HepG2 (cell line): ENCODE results near the gene ZBTB47. TPM values are rescaled to one million over a fixed set of nuclear protein-coding genes. Genes with fewer than 3 reads are reported as not detected.

Experiments used
- ATAC-seq: fragments of 200-7000 bp; cut with Tn5 transposase; 3 replicates; pipeline ENCODE4 v1.9.1; 2020; ENCODE audit warnings: mild to moderate bottlenecking, moderate library complexity
- BruUV-seq: library from RNA; stranded (reverse); fragments of 400-500 nt; replicated peaks from 2 replicates; lab custom pipeline; 2021; lab: Mats Ljungman, UMichigan
- CTCF ChIA-PET: fragments of 300-600 bp; formaldehyde crosslinking; extraction: SDS; loops from one replicate; lab custom pipeline; 2021; ENCODE audit warnings: low total read pairs, inconsistent platforms, low intra/inter-chr PET ratio; lab: Yijun Ruan, JAX
- POLR2A ChIA-PET: fragments of 350-600 bp; sonication (Branson Sonifier 250); formaldehyde crosslinking; loops from one replicate; lab custom pipeline; 2020; ENCODE audit warnings: antibody characterized with exemption, inconsistent platforms; lab: Yijun Ruan, JAX
- DNase-seq: peaks from one replicate; pipeline ENCODE4 v3.0.0-alpha.2; 2015; ENCODE audit warnings: low spot score
- FAIRE-seq: peaks from 3 replicates; lab custom pipeline; 2011; peaks lifted over from hg19 to GRCh38; lab: Jason Lieb, UNC
- H2AFZ ChIP-seq: one replicate; pipeline ENCODE4 v1.6.1; 2011; ENCODE audit warnings: low read length, inconsistent platforms
- H3K27ac ChIP-seq: fragments of 300-600 bp; 3 replicates; pipeline ENCODE4 v1.8.0; 2011; ENCODE audit warnings: mixed run types, mild to moderate bottlenecking, mixed read lengths, low read length, inconsistent platforms; ENCODE audit not compliant: insufficient read depth; ENCODE audit errors: extremely low read length
- H3K27me3 ChIP-seq, 2 experiments: fragments of 200-600 bp in 1 of 2; 2 replicates in 1 of 2; 3 replicates in 1 of 2; pipeline versions ENCODE4 v1.6.0 to v1.8.0; 2011; ENCODE audit warnings: low read length in 2 of 2, mild to moderate bottlenecking in 2 of 2, moderate library complexity in 2 of 2, inconsistent platforms in 1 of 2; ENCODE audit not compliant: insufficient read depth in 2 of 2, control insufficient read depth in 1 of 2
- H3K36me3 ChIP-seq, 2 experiments: fragments of 200-600 bp in 1 of 2; replicated peaks in 1 of 2; 2 replicates in 1 of 2; 3 replicates in 1 of 2; pipeline versions ENCODE4 v1.5.1 to v1.8.0; 2011; ENCODE audit warnings: low read length in 2 of 2, inconsistent platforms in 1 of 2; ENCODE audit not compliant: insufficient read depth in 2 of 2, control insufficient read depth in 1 of 2
- H3K4me1 ChIP-seq: 2 replicates; pipeline ENCODE4 v1.5.1; 2012; ENCODE audit warnings: low read length, inconsistent platforms; ENCODE audit not compliant: insufficient read depth
- H3K4me2 ChIP-seq: 2 replicates; pipeline ENCODE4 v1.6.0; 2011; ENCODE audit warnings: low read depth, low read length, inconsistent platforms
- H3K4me3 ChIP-seq, 3 experiments: fragments of 200-600 bp in 1 of 3; sonication (generic), shearing (Covaris generic) in 1 of 3; replicated peaks in 1 of 3; 2 replicates each; pipeline ENCODE4 v1.5.1; 2011 to 2016; ENCODE audit warnings: low read length in 3 of 3, inconsistent platforms in 2 of 3, low read depth in 2 of 3, mild to moderate bottlenecking in 2 of 3, control low read depth in 1 of 3, mixed read lengths in 1 of 3; ENCODE audit not compliant: insufficient read depth in 1 of 3
- H3K79me2 ChIP-seq: one replicate; pipeline ENCODE4 v1.6.1; 2011; ENCODE audit warnings: low read length, inconsistent platforms; ENCODE audit not compliant: insufficient read depth
- H3K9ac ChIP-seq: 2 replicates; pipeline ENCODE4 v1.6.0; 2011; ENCODE audit warnings: mild to moderate bottlenecking, low read depth, low read length, inconsistent platforms; ENCODE audit not compliant: insufficient read depth
- H3K9me3 ChIP-seq: 2 replicates; pipeline ENCODE4 v1.5.1; 2012; ENCODE audit warnings: mild to moderate bottlenecking, low read length
- H4K20me1 ChIP-seq: 2 replicates; pipeline ENCODE4 v1.6.0; 2011; ENCODE audit warnings: inconsistent platforms, mild to moderate bottlenecking, low read length, moderate library complexity; ENCODE audit not compliant: insufficient read depth
- ARHGAP35 ChIP-seq: sonication (generic); formaldehyde crosslinking; IDR thresholded peaks from 2 replicates; pipeline ENCODE4 v1.9.0; 2022; ENCODE audit warnings: mild to moderate bottlenecking, inconsistent platforms, moderate library complexity, missing genetic modification reagents, borderline replicate concordance
- ARNT ChIP-seq: fragments of 450-650 bp; IDR thresholded peaks from 2 replicates; pipeline ENCODE4 v1.6.1; 2017
- ARNT2 ChIP-seq: sonication (generic); formaldehyde crosslinking; IDR thresholded peaks from 2 replicates; pipeline ENCODE4 v1.8.0; 2022; ENCODE audit warnings: mild to moderate bottlenecking, low read depth, missing genetic modification reagents, moderate library complexity
- ETS1 ChIP-seq: sonication (generic); formaldehyde crosslinking; IDR thresholded peaks from 2 replicates; pipeline ENCODE4 v1.4.0; 2020; ENCODE audit warnings: missing genetic modification reagents
- GABPB1 ChIP-seq: IDR thresholded peaks from 2 replicates; pipeline ENCODE4 v1.6.1; 2016; ENCODE audit warnings: mild to moderate bottlenecking, missing genetic modification reagents, moderate library complexity, missing compliant biosample characterization
- HDAC6 ChIP-seq: fragments of 200-600 bp; sonication (generic); IDR thresholded peaks from 2 replicates; pipeline ENCODE4 v1.7.0; 2017; ENCODE audit warnings: mild to moderate bottlenecking, antibody characterized with exemption, low read length, low read depth
- MIER2 ChIP-seq: IDR thresholded peaks from 2 replicates; pipeline ENCODE4 v1.6.1; 2016; ENCODE audit warnings: missing biosample characterization, missing genetic modification reagents
- NFIC ChIP-seq: IDR thresholded peaks from 2 replicates; pipeline ENCODE4 v1.6.1; 2012; ENCODE audit warnings: mild to moderate bottlenecking, low read length, inconsistent platforms
- NFYC ChIP-seq: IDR thresholded peaks from 2 replicates; pipeline ENCODE4 v1.6.1; 2016; ENCODE audit warnings: missing genetic modification reagents, missing compliant biosample characterization
- NR3C1 ChIP-seq: sonication (generic); formaldehyde crosslinking; IDR thresholded peaks from 2 replicates; pipeline ENCODE4 v1.4.0; 2020; ENCODE audit warnings: missing genetic modification reagents
- SAFB2 ChIP-seq: sonication (generic); formaldehyde crosslinking; IDR thresholded peaks from 2 replicates; pipeline ENCODE4 v1.5.1; 2020; ENCODE audit warnings: missing genetic modification reagents, low read depth, mild to moderate bottlenecking, borderline replicate concordance
- SMARCC2 ChIP-seq: fragments of 450-650 bp; IDR thresholded peaks from 2 replicates; pipeline ENCODE4 v1.6.1; 2017; ENCODE audit warnings: antibody characterized with exemption, mild to moderate bottlenecking
- STAT6 ChIP-seq: sonication (generic); formaldehyde crosslinking; IDR thresholded peaks from 2 replicates; pipeline ENCODE4 v1.4.0; 2020; ENCODE audit warnings: missing genetic modification reagents, mild to moderate bottlenecking, borderline replicate concordance
- ZBTB21 ChIP-seq: sonication (generic); formaldehyde crosslinking; IDR thresholded peaks from 2 replicates; pipeline ENCODE4 v1.4.0; 2020; ENCODE audit warnings: missing genetic modification reagents
- ZNF101 ChIP-seq: sonication (generic); formaldehyde crosslinking; IDR thresholded peaks from 2 replicates; pipeline ENCODE4 v1.4.0; 2020; ENCODE audit warnings: mild to moderate bottlenecking, low read depth, missing genetic modification reagents, borderline replicate concordance
- ZNF557 ChIP-seq: sonication (generic); formaldehyde crosslinking; IDR thresholded peaks from 2 replicates; pipeline ENCODE4 v1.4.0; 2020; ENCODE audit warnings: missing genetic modification reagents
- ZNF558 ChIP-seq: sonication (generic); formaldehyde crosslinking; IDR thresholded peaks from 2 replicates; pipeline ENCODE4 v1.9.0; 2022; ENCODE audit warnings: mild to moderate bottlenecking, missing genetic modification reagents, borderline replicate concordance
- ZNF83 ChIP-seq: sonication (generic); formaldehyde crosslinking; IDR thresholded peaks from 2 replicates; pipeline ENCODE4 v1.4.0; 2020; ENCODE audit warnings: missing genetic modification reagents, mild to moderate bottlenecking, borderline replicate concordance
- WGBS: methylation state at CpG from one replicate; pipeline ENCODE4 v1.1.6; 2017; ENCODE audit warnings: low lambda C conversion rate; 5-methylcytosine and 5-hydroxymethylcytosine counted together
- in situ Hi-C: cut with HindIII; loops from 2 replicates; pipeline ENCODE4 v1.10.0; 2017; ENCODE audit warnings: low pct_unique_long_range_greater_than_20kb; ENCODE audit not compliant: extremely low pct_ligation_motif_present
- intact Hi-C: fragments of 100-400 bp; cut with micrococcal nuclease; formaldehyde crosslinking; loops from one replicate; pipeline ENCODE4 v1.10.0; 2022; ENCODE audit not compliant: unreplicated experiment
- polyA plus RNA-seq, 8 experiments: library from polyadenylated mRNA; depleted of rRNA in 3 of 8; stranded (reverse) in 7 of 8; unstranded in 1 of 8; fragments of >200 nt; fragmentation: Illumina TruSeq in 4 of 8; extraction: Trizol in 4 of 8; gene quantifications; 2 replicates each; pipeline versions ENCODE4 v1.2.1 to v1.2.3, GENCODE V29; 2011 to 2016; ENCODE audit warnings: low read depth in 4 of 8, missing spikeins in 1 of 8, mixed read lengths in 1 of 8; ENCODE audit not compliant: insufficient read depth in 1 of 8
- total RNA-seq, 5 experiments: library from RNA; depleted of rRNA; stranded (reverse); fragments of >200 nt; fragmentation: Illumina TruSeq; extraction: Trizol; gene quantifications; 2 replicates each; pipeline ENCODE4 v1.2.3, GENCODE V29; 2016; ENCODE audit warnings: low read depth in 1 of 5
- TF ChIP-seq, protein P1 (sequence below): sonication (generic); formaldehyde crosslinking; IDR thresholded peaks from 2 replicates; pipeline ENCODE4 v1.4.0; 2020; ENCODE audit warnings: missing genetic modification reagents

The ZBTB47 gene
- total and polyA plus RNA-seq, 2 of the 13 experiments (the other 11 are each of a cell fraction or from before 2014, with no cell fraction given) = 1.5 to 3.1 TPM

DNA sequence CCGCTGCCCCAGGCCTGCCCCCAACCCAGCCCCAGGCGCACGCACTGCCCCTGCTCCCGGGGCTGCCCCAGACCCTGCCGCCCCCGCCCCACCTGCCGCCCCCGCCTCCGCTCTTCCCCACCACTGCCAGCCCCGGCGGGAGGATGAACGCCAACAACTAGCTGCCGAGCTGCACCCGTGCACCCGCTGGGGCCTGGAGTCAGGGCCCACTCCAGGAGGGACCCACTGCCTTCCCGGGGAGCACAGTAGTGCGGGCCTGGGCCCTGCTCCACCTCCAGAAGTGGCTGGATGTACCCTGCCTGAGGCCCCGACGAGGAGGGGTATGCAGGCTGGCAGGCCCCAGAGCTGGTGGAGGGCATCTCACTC, 10.9 kb downstream of the ZBTB47 start:
- Histone ChIP-seq H2AFZ (no peak overlapping the region), H3K4me1 (peaks cover 12% of the 10 kb centered on the region), H4K20me1 (no peaks in the 10 kb centered on the region), H3K79me2 (no peaks in the 10 kb centered on the region), H3K9me3 (no peaks in the 10 kb centered on the region), H3K9ac (no peak overlapping the region), H3K4me2 (no peak overlapping the region), H3K4me3 (no peak overlapping the region), H3K27ac (no peak overlapping the region), H3K27me3 (no peaks in the 10 kb centered on the region), H3K36me3 (no peaks in the 10 kb centered on the region)
- POLR2A ChIA-PET = no interaction called here
- ATAC-seq (no peak), FAIRE-seq (no peak), DNase-seq (no peak)
- in situ Hi-C loops = no loop called here
- 96% methylated on average over 5 of the region's 19 CpGs for WGBS
- CTCF ChIA-PET = no interaction called here
- intact Hi-C loops = no loop called here
- BruUV-seq = no TSS peak
- TF ChIP-seq MIER2 (no peak), SMARCC2 (no peak), ZBTB21 (CRISPR knock-in tag) (no peak), NFYC (CRISPR knock-in tag) (no peak), SAFB2 (CRISPR knock-in tag) (no peak), ZNF83 (CRISPR knock-in tag) (no peak), ZNF101 (CRISPR knock-in tag) (no peak), NR3C1 (CRISPR knock-in tag) (no peak), ARNT2 (CRISPR knock-in tag) (no peak), NFIC (no peak), ZNF557 (CRISPR knock-in tag) (no peak), GABPB1 (CRISPR knock-in tag) (no peak), HDAC6 (no peak), ETS1 (CRISPR knock-in tag) (no peak), ZNF558 (CRISPR knock-in tag) (no peak), STAT6 (CRISPR knock-in tag) (no peak), ARNT (no peak), ARHGAP35 (CRISPR knock-in tag) (no peak)
- TF ChIP-seq, protein P1, sequence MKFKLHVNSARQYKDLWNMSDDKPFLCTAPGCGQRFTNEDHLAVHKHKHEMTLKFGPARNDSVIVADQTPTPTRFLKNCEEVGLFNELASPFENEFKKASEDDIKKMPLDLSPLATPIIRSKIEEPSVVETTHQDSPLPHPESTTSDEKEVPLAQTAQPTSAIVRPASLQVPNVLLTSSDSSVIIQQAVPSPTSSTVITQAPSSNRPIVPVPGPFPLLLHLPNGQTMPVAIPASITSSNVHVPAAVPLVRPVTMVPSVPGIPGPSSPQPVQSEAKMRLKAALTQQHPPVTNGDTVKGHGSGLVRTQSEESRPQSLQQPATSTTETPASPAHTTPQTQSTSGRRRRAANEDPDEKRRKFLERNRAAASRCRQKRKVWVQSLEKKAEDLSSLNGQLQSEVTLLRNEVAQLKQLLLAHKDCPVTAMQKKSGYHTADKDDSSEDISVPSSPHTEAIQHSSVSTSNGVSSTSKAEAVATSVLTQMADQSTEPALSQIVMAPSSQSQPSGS (CRISPR knock-in tag) = no peak
